ENCODE results near the gene LILRB4. TPM values are rescaled to one million over a fixed set of nuclear protein-coding genes. Genes with fewer than 3 reads are reported as not detected.
"Not testable (repeated sequence)": the region's sequence is repeated elsewhere in the genome, so short reads cannot be mapped to it uniquely, and the experiment has no call there.

Gene LILRB4
- total RNA-seq, 2 donors from 2014 or later: not detected

DNA sequence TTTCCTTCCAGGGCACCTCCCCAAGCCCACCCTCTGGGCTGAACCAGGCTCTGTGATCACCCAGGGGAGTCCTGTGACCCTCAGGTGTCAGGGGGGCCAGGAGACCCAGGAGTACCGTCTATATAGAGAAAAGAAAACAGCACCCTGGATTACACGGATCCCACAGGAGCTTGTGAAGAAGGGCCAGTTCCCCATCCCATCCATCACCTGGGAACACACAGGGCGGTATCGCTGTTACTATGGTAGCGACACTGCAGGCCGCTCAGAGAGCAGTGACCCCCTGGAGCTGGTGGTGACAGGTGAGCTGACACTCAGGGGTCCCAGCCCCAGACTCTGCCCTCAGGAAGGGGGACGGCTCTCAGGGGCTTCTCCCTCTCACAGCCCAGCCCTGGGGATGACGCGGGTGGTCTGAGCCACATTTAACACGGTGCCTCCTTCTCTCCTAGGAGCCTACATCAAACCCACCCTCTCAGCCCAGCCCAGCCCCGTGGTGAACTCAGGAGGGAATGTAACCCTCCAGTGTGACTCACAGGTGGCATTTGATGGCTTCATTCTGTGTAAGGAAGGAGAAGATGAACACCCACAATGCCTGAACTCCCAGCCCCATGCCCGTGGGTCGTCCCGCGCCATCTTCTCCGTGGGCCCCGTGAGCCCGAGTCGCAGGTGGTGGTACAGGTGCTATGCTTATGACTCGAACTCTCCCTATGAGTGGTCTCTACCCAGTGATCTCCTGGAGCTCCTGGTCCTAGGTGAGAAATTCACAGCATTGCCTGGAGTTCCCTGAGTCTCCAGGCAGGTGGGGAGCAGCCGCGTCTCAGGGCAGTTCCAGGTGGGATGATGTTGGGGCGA lies 31.1 kb upstream of the LILRB4 start:
- not testable (repeated sequence) for DNase-seq; H3K27ac Mint-ChIP-seq; ATAC-seq (replicated peaks in 1 of 2); H3K9me3 Mint-ChIP-seq; H3K4me1 Mint-ChIP-seq (ENCODE audit: low read depth); H3K4me3 Mint-ChIP-seq; H3K36me3 Mint-ChIP-seq (ENCODE audit: insufficient read depth in 2 of 2)
- peaks cover 19% of the 10 kb centered on the region for H3K27me3 Mint-ChIP-seq (ENCODE audit: low read depth)

- not testable (repeated sequence) for H3K4me3 Mint-ChIP-seq; ATAC-seq (replicated peaks in 1 of 2); H3K4me1 Mint-ChIP-seq (ENCODE audit: low read depth); H3K36me3 Mint-ChIP-seq (ENCODE audit: insufficient read depth in 2 of 2); DNase-seq; H3K27ac Mint-ChIP-seq; H3K9me3 Mint-ChIP-seq
- peaks cover 22% of the 10 kb centered on the region for H3K27me3 Mint-ChIP-seq (ENCODE audit: low read depth)
Measured at GRCh38 chr19:54632517-54632916, 30.3 kb upstream of the LILRB4 start.

GRCh38 chr19:54633401-54633800 lies 29.4 kb upstream of the LILRB4 start:
- H3K4me3 Mint-ChIP-seq: no peak overlapping the region
- no peaks in the 10 kb centered on the region for H3K4me1 Mint-ChIP-seq (ENCODE audit: low read depth)
- no peaks in the 10 kb centered on the region for H3K9me3 Mint-ChIP-seq
- no peak for ATAC-seq (replicated peaks in 1 of 2)
- H3K36me3 Mint-ChIP-seq (ENCODE audit: insufficient read depth in 2 of 2): no peaks in the 10 kb centered on the region
- H3K27me3 Mint-ChIP-seq (ENCODE audit: low read depth): peaks cover 22% of the 10 kb centered on the region
- H3K27ac Mint-ChIP-seq: no peak overlapping the region
- no peak for DNase-seq

DNA sequence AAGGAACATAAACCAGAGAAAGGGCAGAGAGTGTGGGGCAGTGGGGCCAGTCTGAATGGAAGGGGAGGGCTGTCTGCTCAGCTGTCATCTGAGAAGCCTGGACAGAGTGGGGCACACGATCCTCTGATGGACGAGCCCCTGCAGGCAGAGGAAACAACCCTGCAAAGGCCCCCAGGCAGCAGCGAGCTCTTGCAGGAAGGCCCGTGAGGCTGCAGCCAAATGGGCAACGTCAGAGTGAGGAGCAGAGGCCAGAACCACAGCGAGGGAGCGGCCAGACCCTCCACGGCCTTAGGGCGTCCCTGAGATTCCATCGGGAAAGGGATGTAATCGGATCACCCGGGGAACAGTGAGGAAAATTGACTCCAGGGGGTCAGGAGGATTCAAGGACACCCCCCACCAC lies 26.7 kb upstream of the LILRB4 start:
- not testable (repeated sequence) for H3K27ac Mint-ChIP-seq; H3K9me3 Mint-ChIP-seq; H3K4me1 Mint-ChIP-seq (ENCODE audit: low read depth); ATAC-seq (replicated peaks in 1 of 2); H3K36me3 Mint-ChIP-seq (ENCODE audit: insufficient read depth in 2 of 2); H3K4me3 Mint-ChIP-seq; DNase-seq
- H3K27me3 Mint-ChIP-seq (ENCODE audit: low read depth): peaks cover 15% of the 10 kb centered on the region

DNA sequence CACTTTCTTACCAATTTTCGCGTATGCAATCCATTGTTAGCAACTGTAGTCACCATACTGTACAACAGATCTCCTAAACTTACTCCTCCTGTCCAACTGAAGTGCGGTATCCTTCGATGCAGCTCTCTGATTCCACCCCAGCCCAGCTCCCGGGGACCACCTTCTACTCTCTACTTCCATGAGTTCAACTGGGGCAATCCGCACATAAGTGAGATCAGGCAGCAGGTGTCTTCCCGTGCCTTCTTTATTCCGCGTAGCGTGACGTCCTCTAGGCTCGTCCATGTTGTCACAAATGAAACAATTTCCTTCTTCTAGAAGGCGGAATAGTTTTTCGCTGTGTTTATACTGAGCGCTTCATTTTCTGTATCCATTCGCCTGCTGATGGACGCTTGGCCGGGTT lies 24.1 kb upstream of the LILRB4 start:
- ATAC-seq (replicated peaks in 1 of 2): no peak
- no peak for DNase-seq
- H3K4me3 Mint-ChIP-seq: no peak overlapping the region
- H3K27me3 Mint-ChIP-seq (ENCODE audit: low read depth): peaks cover 24% of the 10 kb centered on the region
- no peaks in the 10 kb centered on the region for H3K9me3 Mint-ChIP-seq
- H3K4me1 Mint-ChIP-seq (ENCODE audit: low read depth): no peaks in the 10 kb centered on the region
- no peak overlapping the region for H3K27ac Mint-ChIP-seq
- no peaks in the 10 kb centered on the region for H3K36me3 Mint-ChIP-seq (ENCODE audit: insufficient read depth in 2 of 2)

DNA sequence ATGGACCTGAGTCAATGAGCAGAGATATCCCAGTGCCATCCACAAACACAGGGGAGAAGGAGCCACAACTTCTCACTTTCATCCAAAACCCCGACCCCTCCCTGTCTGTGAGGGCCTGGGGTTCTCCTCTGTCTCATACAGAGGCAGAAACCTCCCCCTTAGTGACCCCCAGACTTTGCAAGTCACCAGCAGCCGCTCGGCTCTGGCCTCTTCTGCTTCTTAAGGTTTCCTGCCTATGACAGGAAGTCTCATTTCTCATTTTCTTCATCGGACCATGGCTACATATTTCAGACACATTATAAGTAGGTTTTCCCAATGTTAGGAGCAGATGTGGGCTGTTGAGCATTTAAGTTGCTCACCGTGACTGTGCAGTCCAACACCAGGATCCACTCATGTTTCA lies 19.8 kb upstream of the LILRB4 start:
- H3K27ac Mint-ChIP-seq; H3K9me3 Mint-ChIP-seq; H3K4me1 Mint-ChIP-seq (ENCODE audit: low read depth); H3K4me3 Mint-ChIP-seq; H3K36me3 Mint-ChIP-seq (ENCODE audit: insufficient read depth in 2 of 2); DNase-seq; ATAC-seq (replicated peaks in 1 of 2): not testable (repeated sequence)
- H3K27me3 Mint-ChIP-seq (ENCODE audit: low read depth): peaks cover 19% of the 10 kb centered on the region

GRCh38 chr19:54643583-54643982 lies 19.2 kb upstream of the LILRB4 start:
- not testable (repeated sequence) for H3K4me3 Mint-ChIP-seq; DNase-seq; H3K9me3 Mint-ChIP-seq; H3K4me1 Mint-ChIP-seq (ENCODE audit: low read depth); H3K36me3 Mint-ChIP-seq (ENCODE audit: insufficient read depth in 2 of 2); H3K27ac Mint-ChIP-seq; ATAC-seq (replicated peaks in 1 of 2)
- peaks cover 19% of the 10 kb centered on the region for H3K27me3 Mint-ChIP-seq (ENCODE audit: low read depth)

DNA sequence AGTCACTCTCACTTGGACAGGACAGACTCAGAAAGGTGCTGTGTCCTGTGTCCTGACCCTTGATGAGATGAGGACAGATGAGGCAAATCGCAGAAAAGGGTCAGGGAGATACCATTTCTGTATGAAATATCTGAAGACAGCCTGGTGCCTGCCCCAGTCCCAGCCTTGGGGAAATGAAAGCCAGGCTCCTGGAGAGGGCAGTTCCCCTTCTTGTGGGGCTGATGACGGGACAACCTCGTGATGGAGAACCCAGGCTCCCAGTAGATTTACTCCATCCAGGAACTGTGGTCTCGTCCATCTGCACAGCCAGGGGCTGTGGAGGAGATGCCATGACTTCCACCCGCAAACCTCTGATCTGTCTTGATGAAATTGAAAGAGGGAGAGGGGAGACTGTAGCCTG lies 18.7 kb upstream of the LILRB4 start:
- H3K27ac Mint-ChIP-seq: no peak overlapping the region
- DNase-seq: no peak
- no peak overlapping the region for H3K4me3 Mint-ChIP-seq
- peaks cover 19% of the 10 kb centered on the region for H3K27me3 Mint-ChIP-seq (ENCODE audit: low read depth)
- H3K4me1 Mint-ChIP-seq (ENCODE audit: low read depth): no peaks in the 10 kb centered on the region
- no peaks in the 10 kb centered on the region for H3K9me3 Mint-ChIP-seq
- ATAC-seq (replicated peaks in 1 of 2): no peak
- no peaks in the 10 kb centered on the region for H3K36me3 Mint-ChIP-seq (ENCODE audit: insufficient read depth in 2 of 2)

- Mint-ChIP-seq H3K27me3 (ENCODE audit: low read depth) (peaks cover 6% of the 10 kb centered on the region), H3K36me3 (ENCODE audit: insufficient read depth in 2 of 2) (no peaks in the 10 kb centered on the region), H3K27ac (no peak overlapping the region), H3K4me3 (no peak overlapping the region), H3K4me1 (ENCODE audit: low read depth) (no peaks in the 10 kb centered on the region), H3K9me3 (no peaks in the 10 kb centered on the region)
- no peak for DNase-seq
- ATAC-seq (replicated peaks in 1 of 2): no peak
Measured at GRCh38 chr19:54646331-54646841, 16.4 kb upstream of the LILRB4 start.

DNA sequence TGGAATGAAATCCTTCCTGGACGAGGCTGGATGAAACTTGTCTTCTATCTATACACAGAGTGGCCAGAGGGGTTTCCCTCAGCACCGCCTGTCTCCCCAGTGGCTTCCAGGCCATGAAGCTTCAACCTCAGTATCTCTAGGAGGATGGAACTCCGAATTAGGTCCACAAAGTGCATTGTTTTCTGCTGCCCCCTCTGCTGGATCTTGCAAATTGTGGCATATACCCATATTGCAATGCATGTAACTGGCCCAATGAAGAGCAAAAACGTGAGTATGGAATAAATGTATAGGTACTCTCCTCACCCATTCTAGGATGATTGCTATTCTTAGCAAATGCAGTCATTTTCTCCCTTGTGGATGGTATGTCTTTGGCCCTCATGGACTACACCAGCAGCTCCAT lies 14.7 kb upstream of the LILRB4 start:
- no peaks in the 10 kb centered on the region for H3K9me3 Mint-ChIP-seq
- H3K27me3 Mint-ChIP-seq (ENCODE audit: low read depth): peaks cover 3% of the 10 kb centered on the region
- H3K36me3 Mint-ChIP-seq (ENCODE audit: insufficient read depth in 2 of 2): no peaks in the 10 kb centered on the region
- ATAC-seq (replicated peaks in 1 of 2) (no peak), DNase-seq (no peak)
- no peak overlapping the region for H3K4me3 Mint-ChIP-seq
- no peak overlapping the region for H3K27ac Mint-ChIP-seq
- no peaks in the 10 kb centered on the region for H3K4me1 Mint-ChIP-seq (ENCODE audit: low read depth)

- Mint-ChIP-seq H3K4me3 (no peak overlapping the region), H3K9me3 (no peaks in the 10 kb centered on the region), H3K27ac (no peak overlapping the region), H3K4me1 (ENCODE audit: low read depth) (no peaks in the 10 kb centered on the region), H3K36me3 (ENCODE audit: insufficient read depth in 2 of 2) (no peaks in the 10 kb centered on the region), H3K27me3 (ENCODE audit: low read depth) (no peaks in the 10 kb centered on the region)
- DNase-seq (no peak), ATAC-seq (replicated peaks in 1 of 2) (no peak)
Measured at GRCh38 chr19:54650108-54650655, 12.6 kb upstream of the LILRB4 start.

GRCh38 chr19:54653181-54653809 lies 9.5 kb upstream of the LILRB4 start:
- no peaks in the 10 kb centered on the region for H3K4me1 Mint-ChIP-seq (ENCODE audit: low read depth)
- H3K9me3 Mint-ChIP-seq: no peaks in the 10 kb centered on the region
- H3K4me3 Mint-ChIP-seq: no peak overlapping the region
- DNase-seq (no peak), ATAC-seq (replicated peaks in 1 of 2) (no peak)
- no peaks in the 10 kb centered on the region for H3K27me3 Mint-ChIP-seq (ENCODE audit: low read depth)
- H3K27ac Mint-ChIP-seq: no peak overlapping the region
- no peaks in the 10 kb centered on the region for H3K36me3 Mint-ChIP-seq (ENCODE audit: insufficient read depth in 2 of 2)

DNA sequence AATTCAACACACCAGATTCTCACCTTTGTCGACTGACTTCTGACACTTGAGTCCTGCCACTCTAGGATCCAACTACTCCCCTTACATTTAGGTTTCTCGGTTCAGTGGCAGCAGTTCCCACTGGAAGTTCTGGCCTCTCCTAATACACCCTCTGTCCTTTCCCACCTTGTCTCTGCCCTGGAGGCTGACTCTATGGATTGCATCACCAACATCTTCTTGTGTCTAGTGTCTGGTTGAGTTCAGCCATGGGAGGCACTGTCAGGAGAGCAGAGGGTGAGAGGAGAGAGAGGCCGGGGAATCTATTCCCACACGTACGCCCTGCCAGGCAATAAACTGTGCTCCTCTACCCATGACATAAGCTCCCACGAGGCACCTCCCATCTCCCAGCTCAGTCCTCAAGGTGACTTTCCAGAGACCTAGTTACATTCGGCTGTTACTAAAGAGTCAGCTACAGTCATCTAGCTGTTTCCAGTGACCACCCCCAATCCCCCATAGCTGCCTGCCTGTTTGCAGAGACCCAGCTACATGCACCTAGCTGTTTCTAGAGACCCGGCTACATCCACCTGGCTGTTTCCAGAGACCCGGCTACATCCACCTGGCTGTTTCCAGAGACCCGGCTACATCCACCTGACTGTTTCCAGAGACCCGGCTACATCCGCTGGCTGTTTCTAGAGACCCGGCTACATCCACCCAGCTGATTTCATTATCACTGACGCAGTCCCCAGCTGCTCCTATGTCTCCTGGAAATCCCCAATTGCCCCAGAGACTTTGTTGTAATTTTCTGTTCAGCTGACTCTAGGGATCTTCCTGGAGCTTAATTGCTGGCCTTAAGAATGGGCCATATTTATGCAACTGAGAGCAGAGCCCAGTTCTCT lies 8.1 kb upstream of the LILRB4 start:
- peaks cover 0 to 2% of the 10 kb centered on the region in 2 donors for H3K9me3 Mint-ChIP-seq
- no peaks in the 10 kb centered on the region for H3K36me3 Mint-ChIP-seq (ENCODE audit: insufficient read depth in 2 of 2)
- no peak overlapping the region for H3K27ac Mint-ChIP-seq
- DNase-seq (no peak), ATAC-seq (replicated peaks in 1 of 2) (no peak)
- H3K4me3 Mint-ChIP-seq: no peak overlapping the region
- H3K27me3 Mint-ChIP-seq (ENCODE audit: low read depth): peaks cover 6% of the 10 kb centered on the region
- no peaks in the 10 kb centered on the region for H3K4me1 Mint-ChIP-seq (ENCODE audit: low read depth)

Measured in activated T-cell treated with anti-CD3 and anti-CD28 coated beads, Interleukin-2, amount 50 U/mL, for 72 hours (primary cell).